Common myeloid progenitor, CD34-positive (primary cell): ENCODE results near the gene UMAD1.

Experiments used
- CTCF ChIA-PET: fragments of 350-600 bp; sonication (Branson Sonifier 250); formaldehyde crosslinking; loops from one replicate; lab custom pipeline; 2021; ENCODE audit warnings: antibody characterized with exemption; lab: Charles Lee
- POLR2A ChIA-PET: fragments of 350-600 bp; sonication (Branson Sonifier 250); formaldehyde crosslinking; loops from one replicate; lab custom pipeline; 2021; ENCODE audit warnings: antibody characterized with exemption; lab: Charles Lee
- DNase-seq, 3 donors: peaks; one replicate each; pipeline versions ENCODE4 v3.0.0 to v3.0.0-alpha.2; 2013
- H3K27ac ChIP-seq, 2 experiments: 1 replicate in 1 of 2; 2 replicates in 1 of 2; pipeline ENCODE4 v1.7.0; 2013; ENCODE audit warnings: inconsistent platforms in 2 of 2, low read length in 2 of 2, mild to moderate bottlenecking in 2 of 2, low read depth in 1 of 2, moderate library complexity in 1 of 2; ENCODE audit not compliant: severe bottlenecking in 2 of 2, insufficient read depth in 1 of 2, poor library complexity in 1 of 2
- H3K27me3 ChIP-seq, 5 experiments: replicated peaks in 2 of 5; 1 replicate in 3 of 5; 2 replicates in 2 of 5; pipeline versions ENCODE4 v1.6.1 to v1.7.0; 2013; ENCODE audit warnings: low read length in 4 of 5, mild to moderate bottlenecking in 2 of 5, moderate library complexity in 2 of 5, inconsistent platforms in 1 of 5; ENCODE audit not compliant: insufficient read depth in 5 of 5, control insufficient read depth in 4 of 5
- H3K36me3 ChIP-seq, 4 experiments: 1 replicate in 2 of 4; 2 replicates in 2 of 4; pipeline versions ENCODE4 v1.6.1 to v1.7.0; 2013; ENCODE audit warnings: low read length in 3 of 4, control low read depth in 1 of 4, mild to moderate bottlenecking in 1 of 4; ENCODE audit not compliant: control insufficient read depth in 4 of 4, insufficient read depth in 4 of 4
- H3K4me1 ChIP-seq, 4 experiments: 1 replicate in 3 of 4; 2 replicates in 1 of 4; pipeline versions ENCODE4 v1.6.1 to v1.7.1; 2013; ENCODE audit warnings: low read length in 3 of 4, mild to moderate bottlenecking in 3 of 4, control low read depth in 1 of 4, inconsistent platforms in 1 of 4, moderate library complexity in 1 of 4; ENCODE audit not compliant: control insufficient read depth in 4 of 4, insufficient read depth in 4 of 4; ENCODE audit errors: control extremely low read depth in 1 of 4
- H3K4me3 ChIP-seq, 7 experiments: 1 replicate in 4 of 7; 2 replicates in 3 of 7; pipeline versions ENCODE4 v1.5.1 to v1.7.0; 2013; ENCODE audit warnings: mild to moderate bottlenecking in 7 of 7, low read length in 6 of 7, moderate library complexity in 6 of 7, inconsistent platforms in 2 of 7, low read depth in 2 of 7, control low read depth in 1 of 7; ENCODE audit not compliant: insufficient read depth in 4 of 7, control insufficient read depth in 1 of 7; ENCODE audit errors: extremely low read depth in 1 of 7
- H3K9me3 ChIP-seq, 5 experiments: 1 replicate in 4 of 5; 2 replicates in 1 of 5; pipeline versions ENCODE4 v1.6.1 to v1.7.1; 2013; ENCODE audit warnings: low read length in 4 of 5, mild to moderate bottlenecking in 2 of 5, inconsistent platforms in 1 of 5, low read depth in 1 of 5, moderate library complexity in 1 of 5; ENCODE audit not compliant: control insufficient read depth in 4 of 5, insufficient read depth in 2 of 5; ENCODE audit errors: control extremely low read depth in 1 of 5
- WGBS: methylation state at CpG from one replicate; pipeline ENCODE4 v1.1.5; 2013; ENCODE audit not compliant: insufficient coverage; 5-methylcytosine and 5-hydroxymethylcytosine counted together

Gene UMAD1

GRCh38 chr7:7756577-7756976 is 116.0 kb downstream of the UMAD1 start:
- CTCF ChIA-PET: interaction anchor here (1.0 to 2.8 kb wide), 3 partner anchors 34 to 75 kb away, joined by 3 to 10 read pairs (median 4); no protein-coding TSS in a partner anchor

GRCh38 chr7:7757576-7757975 is 117.0 kb downstream of the UMAD1 start:
- CTCF ChIA-PET: interaction anchor here (0.8 to 2.8 kb wide), 3 partner anchors 39 to 76 kb away, joined by 3 to 10 read pairs (median 4); partner anchors contain the start of gene RPA3
- WGBS: 100% methylated on average over 3 of the region's 4 CpGs
- no peaks in the 10 kb centered on the region for H3K27me3 ChIP-seq

More at GRCh38 chr7:7756577-7756976, 116.0 kb downstream of the UMAD1 start:
- DNase-seq: no peak
- no peaks in the 10 kb centered on the region for H3K36me3 ChIP-seq
- no peaks in the 10 kb centered on the region for H3K9me3 ChIP-seq
- no peak overlapping the region for H3K27ac ChIP-seq
- H3K27me3 ChIP-seq: no peaks in the 10 kb centered on the region
- POLR2A ChIA-PET: no interaction called here
- peaks cover 0 to 6% (median 0%) of the 10 kb centered on the region in 4 experiments for H3K4me1 ChIP-seq
- WGBS: 100% methylated on average over 1 of the region's 3 CpGs
- H3K4me3 ChIP-seq: no peak overlapping the region

DNA sequence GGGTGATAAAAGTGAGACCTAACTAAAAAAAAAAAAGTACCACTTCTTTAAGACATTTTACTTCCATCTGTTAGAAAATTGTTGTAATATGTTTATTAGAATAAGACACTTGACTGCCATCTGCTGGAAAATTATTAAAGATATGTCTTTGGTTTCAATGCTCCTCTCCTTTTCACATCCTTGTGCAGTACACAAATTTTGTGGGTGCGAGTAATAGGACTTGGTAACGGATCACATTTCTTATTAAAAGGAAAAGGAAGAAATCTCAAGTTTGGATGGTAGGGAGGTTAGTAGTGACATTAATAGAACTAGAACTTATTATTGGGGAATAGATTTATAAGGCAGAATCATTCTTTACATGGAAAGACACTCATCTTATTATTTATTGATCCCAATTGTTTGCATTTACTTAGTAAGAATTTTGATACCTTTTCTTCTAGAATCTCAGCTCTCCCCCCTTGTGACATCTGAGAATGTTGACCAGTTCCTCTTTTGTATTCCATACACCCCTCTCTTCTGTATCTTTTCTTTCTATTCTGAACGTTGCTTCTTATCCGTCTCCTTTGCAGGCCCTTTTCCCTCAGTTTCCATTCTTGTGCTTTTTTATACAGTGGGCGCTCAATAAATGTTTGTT is 120.9 kb downstream of the UMAD1 start:
- Histone ChIP-seq H3K9me3 (no peaks in the 10 kb centered on the region), H3K4me3 (peak overlapping the region in 6 of 7 experiments; percentile 59 to 97 (median 77)), H3K27me3 (no peaks in the 10 kb centered on the region), H3K36me3 (no peaks in the 10 kb centered on the region), H3K4me1 (peaks cover 0 to 17% (median 8%) of the 10 kb centered on the region in 4 experiments), H3K27ac (peak overlapping the region; percentile 67 to 80)
- DNase-seq: peak; percentile 61 to 80 (median 77)
- ChIA-PET CTCF (interaction anchor here (0.9 to 3.5 kb wide), 9 partner anchors 11 to 166 kb away, joined by 3 to 20 read pairs (median 5); no protein-coding TSS in a partner anchor), POLR2A (no interaction called here)
- 0% methylated on average over 1 of the region's 5 CpGs for WGBS

More at GRCh38 chr7:7757576-7757975, 117.0 kb downstream of the UMAD1 start:
- Histone ChIP-seq H3K27ac (no peak overlapping the region), H3K4me1 (peaks cover 0 to 11% (median 7%) of the 10 kb centered on the region in 4 experiments), H3K36me3 (no peaks in the 10 kb centered on the region), H3K4me3 (no peak overlapping the region), H3K9me3 (no peaks in the 10 kb centered on the region)
- no peak for DNase-seq
- POLR2A ChIA-PET: no interaction called here

GRCh38 chr7:7761974-7762779 is 121.6 kb downstream of the UMAD1 start:
- WGBS: 4% methylated on average over 4 of the region's 9 CpGs
- peak; percentile 47 to 85 (median 76) for DNase-seq
- no peaks in the 10 kb centered on the region for H3K36me3 ChIP-seq
- H3K27ac ChIP-seq: peak overlapping the region; percentile 67 to 80
- no peaks in the 10 kb centered on the region for H3K9me3 ChIP-seq
- CTCF ChIA-PET: interaction anchor here (0.9 to 2.5 kb wide), 6 partner anchors 12 to 100 kb away, joined by 3 to 17 read pairs (median 6); no protein-coding TSS in a partner anchor
- H3K4me1 ChIP-seq: peaks cover 0 to 17% (median 8%) of the 10 kb centered on the region in 4 experiments
- POLR2A ChIA-PET: no interaction called here
- H3K4me3 ChIP-seq: peak overlapping the region in 6 of 7 experiments; percentile 59 to 97 (median 77)
- no peaks in the 10 kb centered on the region for H3K27me3 ChIP-seq

- 100% methylated on average over 1 of the region's 3 CpGs for WGBS
- POLR2A ChIA-PET: no interaction called here
- no peak overlapping the region for H3K27ac ChIP-seq
- H3K36me3 ChIP-seq: no peaks in the 10 kb centered on the region
- H3K9me3 ChIP-seq: no peaks in the 10 kb centered on the region
- H3K27me3 ChIP-seq: no peaks in the 10 kb centered on the region
- peaks cover 4 to 19% (median 8%) of the 10 kb centered on the region in 4 experiments for H3K4me1 ChIP-seq
- DNase-seq: no peak
- CTCF ChIA-PET: interaction anchor here (1.4 to 2.7 kb wide), 3 partner anchors 84 to 270 kb away, joined by 5 to 9 read pairs (median 6); no protein-coding TSS in a partner anchor
- H3K4me3 ChIP-seq: no peak overlapping the region
These were observed 124.2 kb downstream of the UMAD1 start for GRCh38 chr7:7764520-7765396.

DNA sequence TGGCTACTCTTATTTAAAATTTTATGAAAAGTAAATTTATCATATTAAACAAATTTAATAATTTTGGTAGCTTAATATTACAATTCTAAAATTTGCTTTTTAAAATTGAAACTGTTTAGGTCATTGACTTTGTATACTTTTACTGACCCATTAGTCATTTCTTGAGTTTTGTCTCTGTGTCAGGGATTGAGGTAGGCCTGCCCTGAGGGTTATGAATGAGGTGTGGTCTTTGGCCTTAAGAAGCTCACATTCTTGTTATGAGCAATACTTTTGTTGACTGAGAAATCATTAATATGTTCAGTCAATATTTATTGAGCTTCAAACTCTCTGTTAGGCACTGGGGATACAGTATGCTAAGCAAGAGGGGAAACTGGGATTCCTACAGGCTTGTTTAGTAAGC is 124.9 kb downstream of the UMAD1 start:
- H3K4me3 ChIP-seq: no peak overlapping the region
- ChIA-PET CTCF (interaction anchor here (1.4 to 2.7 kb wide), 3 partner anchors 84 to 270 kb away, joined by 5 to 9 read pairs (median 6); no protein-coding TSS in a partner anchor), POLR2A (no interaction called here)
- no peaks in the 10 kb centered on the region for H3K36me3 ChIP-seq
- H3K4me1 ChIP-seq: peaks cover 4 to 19% (median 8%) of the 10 kb centered on the region in 4 experiments
- no peaks in the 10 kb centered on the region for H3K27me3 ChIP-seq
- no peak for DNase-seq
- no peaks in the 10 kb centered on the region for H3K9me3 ChIP-seq
- H3K27ac ChIP-seq: no peak overlapping the region
